ENCODE data around the gene PGK1.
"Not testable (repeated sequence)": the region's sequence is repeated elsewhere in the genome, so short reads cannot be mapped to it uniquely, and the experiment has no call there.

DNA sequence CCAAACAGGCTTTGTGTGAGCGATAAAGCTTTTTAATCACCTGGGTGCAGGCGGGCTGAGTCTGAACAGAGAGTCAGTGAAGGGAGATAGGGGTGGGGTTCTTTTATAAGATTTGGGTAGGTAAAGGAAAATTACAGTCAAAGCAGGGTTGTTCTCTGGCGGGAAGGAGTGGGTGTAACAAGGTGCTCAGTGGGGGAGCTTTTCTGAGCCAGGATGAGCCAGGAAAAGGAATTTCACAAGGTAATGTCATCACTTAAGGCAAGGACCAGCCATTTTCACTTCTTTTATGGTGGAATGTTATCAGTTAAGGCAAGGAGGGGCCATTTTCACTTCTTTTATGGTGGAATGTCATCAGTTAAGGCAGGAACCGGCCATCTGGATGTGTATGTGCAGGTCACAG is 56.7 kb downstream of the PGK1 start:
- TF ChIP-seq HNF4A (conservative IDR thresholded peaks at IDR 0.05); FOXA1 (IDR thresholded peaks at IDR 0.05); YY1 (IDR thresholded peaks at IDR 0.05); GABPA (IDR thresholded peaks at IDR 0.05 in 1 of 2, conservative IDR thresholded peaks at IDR 0.05 in 1 of 2); JUND (IDR thresholded peaks at IDR 0.05); ZBTB33 (IDR thresholded peaks at IDR 0.05): not testable (repeated sequence)
- TF ChIP-seq, protein P1, sequence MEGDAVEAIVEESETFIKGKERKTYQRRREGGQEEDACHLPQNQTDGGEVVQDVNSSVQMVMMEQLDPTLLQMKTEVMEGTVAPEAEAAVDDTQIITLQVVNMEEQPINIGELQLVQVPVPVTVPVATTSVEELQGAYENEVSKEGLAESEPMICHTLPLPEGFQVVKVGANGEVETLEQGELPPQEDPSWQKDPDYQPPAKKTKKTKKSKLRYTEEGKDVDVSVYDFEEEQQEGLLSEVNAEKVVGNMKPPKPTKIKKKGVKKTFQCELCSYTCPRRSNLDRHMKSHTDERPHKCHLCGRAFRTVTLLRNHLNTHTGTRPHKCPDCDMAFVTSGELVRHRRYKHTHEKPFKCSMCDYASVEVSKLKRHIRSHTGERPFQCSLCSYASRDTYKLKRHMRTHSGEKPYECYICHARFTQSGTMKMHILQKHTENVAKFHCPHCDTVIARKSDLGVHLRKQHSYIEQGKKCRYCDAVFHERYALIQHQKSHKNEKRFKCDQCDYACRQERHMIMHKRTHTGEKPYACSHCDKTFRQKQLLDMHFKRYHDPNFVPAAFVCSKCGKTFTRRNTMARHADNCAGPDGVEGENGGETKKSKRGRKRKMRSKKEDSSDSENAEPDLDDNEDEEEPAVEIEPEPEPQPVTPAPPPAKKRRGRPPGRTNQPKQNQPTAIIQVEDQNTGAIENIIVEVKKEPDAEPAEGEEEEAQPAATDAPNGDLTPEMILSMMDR (IDR thresholded peaks at IDR 0.05; ENCODE audit: low read depth, low read length, missing input control) = not testable (repeated sequence)
- TF ChIP-seq, protein P2, sequence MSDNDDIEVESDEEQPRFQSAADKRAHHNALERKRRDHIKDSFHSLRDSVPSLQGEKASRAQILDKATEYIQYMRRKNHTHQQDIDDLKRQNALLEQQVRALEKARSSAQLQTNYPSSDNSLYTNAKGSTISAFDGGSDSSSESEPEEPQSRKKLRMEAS (IDR thresholded peaks at IDR 0.05) = not testable (repeated sequence)

Measured in liver (tissue), 3 donors.